OCI-LY3 (cell line): ENCODE measurements around the gene NEK10.

Experiments
- CTCF ChIP-seq: fragments of 200-600, 300-600 bp; sonication (generic); IDR thresholded peaks from 2 replicates; pipeline ENCODE4 v1.5.1; 2014; ENCODE audit warnings: antibody characterized with exemption, low read length, low read depth
- EZH2phosphoT487 ChIP-seq: fragments of 200-600 bp; shearing (Covaris generic); IDR thresholded peaks from 2 replicates; pipeline ENCODE4 v1.6.1; 2018; ENCODE audit warnings: antibody characterized with exemption, mixed run types, low read depth

- no peak for TF ChIP-seq CTCF
- no peak for TF ChIP-seq EZH2phosphoT487
Measured at GRCh38 chr3:27391796-27392195, 22.6 kb upstream of the NEK10 start.
